ENCODE results near the gene ZIK1. TPM values are rescaled to one million over a fixed set of nuclear protein-coding genes. Genes with fewer than 3 reads are reported as not detected.
A peak's percentile ranks its signal among the peaks of the same experiment; 100 is the strongest.

ZIK1 gene
- total RNA-seq, 2 experiments from 2014 or later = 6.1 to 6.5 TPM

DNA sequence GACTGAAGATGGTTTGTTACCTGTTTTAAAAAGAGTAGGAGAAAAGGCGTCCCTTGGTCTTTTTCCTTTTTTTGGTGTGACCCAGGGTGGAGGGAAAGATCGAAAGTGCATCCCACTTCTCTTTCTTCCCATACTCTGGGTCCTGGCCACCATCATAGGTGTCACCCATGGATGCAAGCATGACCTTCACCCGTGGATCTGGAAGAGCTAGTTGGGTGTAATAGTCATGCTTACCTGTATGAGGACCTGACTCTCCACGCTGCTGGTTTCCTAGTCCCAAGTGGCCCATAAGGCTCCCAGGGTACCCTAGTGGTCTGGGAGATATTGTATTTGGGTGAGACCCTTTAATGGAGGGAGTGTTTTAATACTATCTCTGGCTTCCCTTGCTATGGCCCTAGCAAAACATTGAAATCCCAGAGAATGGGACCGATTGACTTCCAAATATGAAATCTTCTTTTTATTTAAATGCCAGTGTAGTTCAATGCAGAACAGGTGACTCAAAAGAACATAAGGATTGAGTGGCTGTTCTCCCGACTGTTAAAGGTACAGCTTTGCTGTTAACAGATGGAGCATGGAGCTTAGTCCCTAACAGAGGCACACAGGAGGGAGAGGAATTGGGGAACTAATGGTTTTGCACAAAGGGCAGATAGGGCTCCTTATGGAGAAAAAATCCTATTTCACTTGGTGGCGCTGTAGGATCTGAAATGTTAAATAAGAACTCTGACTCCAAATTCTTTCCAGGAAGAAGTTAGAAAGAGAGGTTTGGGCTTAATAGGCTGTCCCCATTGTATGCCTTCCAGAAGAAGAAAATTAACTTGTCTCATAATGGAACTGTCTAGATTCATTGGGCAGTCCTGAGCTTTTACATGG lies 17.3 kb upstream of the ZIK1 start:
- Mint-ChIP-seq H3K4me1 (ENCODE audit: low read depth) (no peaks in the 10 kb centered on the region), H3K36me3 (ENCODE audit: low read depth) (peaks cover 33% of the 10 kb centered on the region), H3K27me3 (no peaks in the 10 kb centered on the region), H3K27ac (no peak overlapping the region), H3K9me3 (peaks cover 69% of the 10 kb centered on the region), H3K4me3 (no peak overlapping the region)
- peak; percentile 23 for DNase-seq
- TF ChIP-seq CTCF (IDR thresholded peaks at IDR 0.05) = no peak
- intact Hi-C loops (cut with micrococcal nuclease) = no loop called here
- ChIA-PET CTCF (no interaction called here), POLR2A (interaction anchor here (0.6 kb wide), 1 partner anchor 86 kb away, joined by 3 read pairs; no protein-coding TSS in a partner anchor)
- no peak for ATAC-seq

GRCh38 chr19:57570707-57571106 lies 13.2 kb upstream of the ZIK1 start:
- intact Hi-C loops (cut with micrococcal nuclease) = no loop called here
- no peaks in the 10 kb centered on the region for H3K4me1 Mint-ChIP-seq (ENCODE audit: low read depth)
- peaks cover 56% of the 10 kb centered on the region for H3K36me3 Mint-ChIP-seq (ENCODE audit: low read depth)
- CTCF ChIA-PET = no interaction called here
- H3K9me3 Mint-ChIP-seq = peaks cover 86% of the 10 kb centered on the region
- H3K27me3 Mint-ChIP-seq = no peaks in the 10 kb centered on the region
- no peak overlapping the region for H3K4me3 Mint-ChIP-seq
- DNase-seq (no peak), ATAC-seq (no peak)
- POLR2A ChIA-PET = no interaction called here
- no peak overlapping the region for H3K27ac Mint-ChIP-seq
- no peak for TF ChIP-seq CTCF (IDR thresholded peaks at IDR 0.05)

- ATAC-seq = no peak
- POLR2A ChIA-PET = no interaction called here
These were observed 11.5 kb upstream of the ZIK1 start for GRCh38 chr19:57572415-57572947.

GRCh38 chr19:57576661-57577060 lies 7.3 kb upstream of the ZIK1 start:
- H3K36me3 Mint-ChIP-seq (ENCODE audit: low read depth) = peaks cover 77% of the 10 kb centered on the region
- no peak overlapping the region for H3K27ac Mint-ChIP-seq
- CTCF ChIA-PET = no interaction called here
- peaks cover 14% of the 10 kb centered on the region for H3K4me1 Mint-ChIP-seq (ENCODE audit: low read depth)
- intact Hi-C loops (cut with micrococcal nuclease) = no loop called here
- DNase-seq = no peak
- POLR2A ChIA-PET = no interaction called here
- H3K9me3 Mint-ChIP-seq = peaks cover 75% of the 10 kb centered on the region
- no peak overlapping the region for H3K4me3 Mint-ChIP-seq
- TF ChIP-seq CTCF (IDR thresholded peaks at IDR 0.05) = no peak
- no peak for ATAC-seq
- no peaks in the 10 kb centered on the region for H3K27me3 Mint-ChIP-seq

More at GRCh38 chr19:57572415-57572947, 11.5 kb upstream of the ZIK1 start:
- Mint-ChIP-seq H3K4me3 (no peak overlapping the region), H3K9me3 (peaks cover 85% of the 10 kb centered on the region), H3K4me1 (ENCODE audit: low read depth) (peaks cover 5% of the 10 kb centered on the region), H3K36me3 (ENCODE audit: low read depth) (peaks cover 70% of the 10 kb centered on the region), H3K27me3 (no peaks in the 10 kb centered on the region), H3K27ac (no peak overlapping the region)
- intact Hi-C loops (cut with micrococcal nuclease) = no loop called here
- no peak for TF ChIP-seq CTCF (IDR thresholded peaks at IDR 0.05)
- DNase-seq = no peak
- CTCF ChIA-PET = no interaction called here

Measured in activated CD8-positive, alpha-beta T cell treated with anti-CD3 and anti-CD28 coated beads for 36 hours (primary cell).